ENCODE measurements around the gene CFAP43. TPM values are rescaled to one million over a fixed set of nuclear protein-coding genes. Genes with fewer than 3 reads are reported as not detected.

CFAP43 gene
- total and polyA plus RNA-seq, 10 of the 15 experiments (the other 5 are each of a cell fraction or from before 2014, with no cell fraction given), result 0.06 to 0.14 (median 0.10) TPM; not detected in 5

GRCh38 chr10:104120903-104121484, 111.2 kb downstream of the CFAP43 start (continued):
- TF ChIP-seq ZNF592 (IDR thresholded peaks at IDR 0.05) (no peak), KDM1A (IDR thresholded peaks at IDR 0.05; ENCODE audit: borderline replicate concordance) (no peak), TARDBP (IDR thresholded peaks at IDR 0.05; ENCODE audit: borderline replicate concordance) (peak; percentile 46; the same call in 1 of the 2 replicates), NFYB (IDR thresholded peaks at IDR 0.05; ENCODE audit: insufficient read depth, low read depth, low read length) (no peak), HDAC6 (IDR thresholded peaks at IDR 0.05; ENCODE audit: unreplicated experiment) (no peak), NBN (IDR thresholded peaks at IDR 0.05) (no peak), IKZF1 (conservative IDR thresholded peaks at IDR 0.05) (no peak), ETV6 (conservative IDR thresholded peaks at IDR 0.05 in 1 of 2, IDR thresholded peaks at IDR 0.05 in 1 of 2; ENCODE audit: borderline replicate concordance in 1 of 2, low read depth in 1 of 2) (no peak), HCFC1 (IDR thresholded peaks at IDR 0.05; ENCODE audit: low read length) (no peak), CHD1 (IDR thresholded peaks at IDR 0.05; ENCODE audit: low read depth, low read length) (no peak), HSF1 (IDR thresholded peaks at IDR 0.05; ENCODE audit: low read depth, low read length) (no peak), SREBF2 (IDR thresholded peaks at IDR 0.05; ENCODE audit: low read length) (no peak), ESRRA (IDR thresholded peaks at IDR 0.05; ENCODE audit: low read length) (no peak), E4F1 (IDR thresholded peaks at IDR 0.05; ENCODE audit: borderline replicate concordance, partially characterized antibody) (no peak), FOXM1 (IDR thresholded peaks at IDR 0.05; ENCODE audit: low read depth, low read length) (0 out of 2 replicates have a peak, but pooled peaks have one; percentile 43), STAT3 (IDR thresholded peaks at IDR 0.05; ENCODE audit: low read depth, low read length) (no peak)
- TF ChIP-seq, protein P1, sequence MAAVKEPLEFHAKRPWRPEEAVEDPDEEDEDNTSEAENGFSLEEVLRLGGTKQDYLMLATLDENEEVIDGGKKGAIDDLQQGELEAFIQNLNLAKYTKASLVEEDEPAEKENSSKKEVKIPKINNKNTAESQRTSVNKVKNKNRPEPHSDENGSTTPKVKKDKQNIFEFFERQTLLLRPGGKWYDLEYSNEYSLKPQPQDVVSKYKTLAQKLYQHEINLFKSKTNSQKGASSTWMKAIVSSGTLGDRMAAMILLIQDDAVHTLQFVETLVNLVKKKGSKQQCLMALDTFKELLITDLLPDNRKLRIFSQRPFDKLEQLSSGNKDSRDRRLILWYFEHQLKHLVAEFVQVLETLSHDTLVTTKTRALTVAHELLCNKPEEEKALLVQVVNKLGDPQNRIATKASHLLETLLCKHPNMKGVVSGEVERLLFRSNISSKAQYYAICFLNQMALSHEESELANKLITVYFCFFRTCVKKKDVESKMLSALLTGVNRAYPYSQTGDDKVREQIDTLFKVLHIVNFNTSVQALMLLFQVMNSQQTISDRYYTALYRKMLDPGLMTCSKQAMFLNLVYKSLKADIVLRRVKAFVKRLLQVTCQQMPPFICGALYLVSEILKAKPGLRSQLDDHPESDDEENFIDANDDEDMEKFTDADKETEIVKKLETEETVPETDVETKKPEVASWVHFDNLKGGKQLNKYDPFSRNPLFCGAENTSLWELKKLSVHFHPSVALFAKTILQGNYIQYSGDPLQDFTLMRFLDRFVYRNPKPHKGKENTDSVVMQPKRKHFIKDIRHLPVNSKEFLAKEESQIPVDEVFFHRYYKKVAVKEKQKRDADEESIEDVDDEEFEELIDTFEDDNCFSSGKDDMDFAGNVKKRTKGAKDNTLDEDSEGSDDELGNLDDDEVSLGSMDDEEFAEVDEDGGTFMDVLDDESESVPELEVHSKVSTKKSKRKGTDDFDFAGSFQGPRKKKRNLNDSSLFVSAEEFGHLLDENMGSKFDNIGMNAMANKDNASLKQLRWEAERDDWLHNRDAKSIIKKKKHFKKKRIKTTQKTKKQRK (IDR thresholded peaks at IDR 0.05; ENCODE audit: low read depth, low read length), result no peak

Data from GM12878 (cell line).